Trophoblast cell (in vitro differentiated cells and primary cell): ENCODE results near the gene UIMC1.

Source experiments
- DNase-seq, 2 donors: peaks; one replicate each; pipeline ENCODE4 v3.0.0-alpha.2; 2016
- H2AFZ ChIP-seq: 2 replicates; pipeline ENCODE4 v1.6.1; 2013; ENCODE audit warnings: low read length, moderate library complexity, mild to moderate bottlenecking; ENCODE audit not compliant: insufficient read depth, poor library complexity
- H2AK5ac ChIP-seq: 2 replicates; pipeline ENCODE4 v1.6.1; 2013; ENCODE audit warnings: mild to moderate bottlenecking, low read length
- H2BK120ac ChIP-seq: 2 replicates; pipeline ENCODE4 v1.6.1; 2013; ENCODE audit warnings: low read length, mild to moderate bottlenecking, moderate library complexity; ENCODE audit not compliant: insufficient read depth, poor library complexity
- H2BK12ac ChIP-seq: 2 replicates; pipeline ENCODE4 v1.6.1; 2013; ENCODE audit warnings: mild to moderate bottlenecking, low read length, moderate library complexity
- H2BK5ac ChIP-seq: 2 replicates; pipeline ENCODE4 v1.6.1; 2013; ENCODE audit warnings: low read length, low read depth, moderate library complexity, mild to moderate bottlenecking; ENCODE audit not compliant: poor library complexity
- H3K14ac ChIP-seq: 2 replicates; pipeline ENCODE4 v1.6.1; 2013; ENCODE audit warnings: mild to moderate bottlenecking, low read length
- H3K18ac ChIP-seq: 2 replicates; pipeline ENCODE4 v1.6.1; 2013; ENCODE audit warnings: mild to moderate bottlenecking, low read length
- H3K23ac ChIP-seq: 2 replicates; pipeline ENCODE4 v1.6.1; 2013; ENCODE audit warnings: low read length
- H3K27ac ChIP-seq: 2 replicates; pipeline ENCODE4 v1.5.1; 2013; ENCODE audit warnings: low read depth, mild to moderate bottlenecking, inconsistent platforms, low read length, moderate library complexity
- H3K27me3 ChIP-seq: 2 replicates; pipeline ENCODE4 v1.6.1; 2013; ENCODE audit warnings: inconsistent platforms, mild to moderate bottlenecking, low read length, moderate library complexity; ENCODE audit not compliant: insufficient read depth
- H3K36me3 ChIP-seq, 2 experiments: 1 replicate in 1 of 2; 2 replicates in 1 of 2; pipeline ENCODE4 v1.6.1; 2013; ENCODE audit warnings: low read length in 2 of 2, mild to moderate bottlenecking in 2 of 2, moderate library complexity in 1 of 2; ENCODE audit not compliant: insufficient read depth in 2 of 2, control insufficient read depth in 1 of 2
- H3K4ac ChIP-seq: 2 replicates; pipeline ENCODE4 v1.6.1; 2013; ENCODE audit warnings: low read depth, mild to moderate bottlenecking, low read length, moderate library complexity
- H3K4me1 ChIP-seq, 2 experiments: 1 replicate in 1 of 2; 2 replicates in 1 of 2; pipeline ENCODE4 v1.6.1; 2013; ENCODE audit warnings: low read length in 2 of 2, mild to moderate bottlenecking in 2 of 2, moderate library complexity in 1 of 2; ENCODE audit not compliant: insufficient read depth in 2 of 2, control insufficient read depth in 1 of 2
- H3K4me2 ChIP-seq: 2 replicates; pipeline ENCODE4 v1.6.1; 2013; ENCODE audit warnings: inconsistent platforms, mild to moderate bottlenecking, low read length, moderate library complexity
- H3K4me3 ChIP-seq: 2 replicates; pipeline ENCODE4 v1.5.1; 2013; ENCODE audit warnings: mild to moderate bottlenecking, low read depth, low read length, inconsistent platforms
- H3K79me1 ChIP-seq: one replicate; pipeline ENCODE4 v1.6.1; 2013; ENCODE audit warnings: low read length
- H3K79me2 ChIP-seq: 2 replicates; pipeline ENCODE4 v1.6.1; 2013; ENCODE audit warnings: low read length, mild to moderate bottlenecking; ENCODE audit not compliant: control insufficient read depth, insufficient read depth, poor library complexity
- H3K9ac ChIP-seq: 2 replicates; pipeline ENCODE4 v1.6.1; 2013; ENCODE audit warnings: mild to moderate bottlenecking, low read length
- H3K9me3 ChIP-seq: 2 replicates; pipeline ENCODE4 v1.6.1; 2013; ENCODE audit warnings: low read depth, mild to moderate bottlenecking, control low read depth, inconsistent platforms, low read length; ENCODE audit not compliant: insufficient read depth
- H4K12ac ChIP-seq: 2 replicates; pipeline ENCODE4 v1.6.1; 2013; ENCODE audit warnings: low read depth, mild to moderate bottlenecking, low read length, moderate library complexity
- H4K8ac ChIP-seq: 2 replicates; pipeline ENCODE4 v1.6.1; 2013; ENCODE audit warnings: low read depth, mild to moderate bottlenecking, low read length, moderate library complexity
- H4K91ac ChIP-seq: one replicate; pipeline ENCODE4 v1.6.1; 2013; ENCODE audit warnings: low read depth, mild to moderate bottlenecking, low read length, moderate library complexity
- WGBS: extraction: QIAGEN DNeasy Blood & Tissue Kit; methylation state at CpG from one replicate; pipeline ENCODE4 v1.1.7; 2013; ENCODE audit warnings: missing lambda C conversion rate; ENCODE audit not compliant: insufficient read length, insufficient coverage; ENCODE audit errors: extremely low coverage; 5-methylcytosine and 5-hydroxymethylcytosine counted together

UIMC1 gene

DNA sequence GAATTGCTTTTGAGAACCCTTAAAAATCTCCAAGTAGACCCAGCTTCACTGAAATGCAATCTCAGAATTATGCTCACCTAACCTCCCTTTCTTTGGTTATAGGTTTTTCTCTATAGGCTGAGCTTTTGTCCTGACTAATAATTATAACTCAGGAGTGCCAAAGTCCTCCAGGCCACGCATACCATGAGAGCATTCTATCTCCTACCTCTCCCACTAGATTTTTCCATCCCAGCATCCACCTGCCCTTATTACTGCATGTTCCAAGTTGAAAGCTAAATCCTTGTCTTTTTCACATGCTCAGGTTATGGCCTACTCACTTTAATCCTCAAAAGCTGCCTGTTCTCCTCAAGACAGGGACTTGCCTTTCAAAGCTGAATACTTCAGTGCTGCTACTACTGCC, 38.1 kb upstream of the UIMC1 start:
- Histone ChIP-seq H4K12ac (no peak overlapping the region), H3K14ac (no peak overlapping the region), H3K4me1 (no peaks in the 10 kb centered on the region), H2AK5ac (no peak overlapping the region), H2BK120ac (no peak overlapping the region), H2BK5ac (no peak overlapping the region), H3K9me3 (no peaks in the 10 kb centered on the region), H3K9ac (no peak overlapping the region), H3K27me3 (no peaks in the 10 kb centered on the region), H2BK12ac (no peak overlapping the region), H3K18ac (no peak overlapping the region), H3K36me3 (peaks cover 8 to 31% of the 10 kb centered on the region in 2 experiments), H3K23ac (no peak overlapping the region), H3K4ac (no peak overlapping the region), H3K4me2 (no peak overlapping the region), H3K79me2 (no peaks in the 10 kb centered on the region), H3K4me3 (no peak overlapping the region), H4K91ac (no peak overlapping the region), H2AFZ (no peak overlapping the region), H4K8ac (no peak overlapping the region), H3K27ac (no peak overlapping the region), H3K79me1 (no peaks in the 10 kb centered on the region)
- DNase-seq: peak in 1 of 2 donors; percentile 8
- WGBS: no CpG with 5 or more reads among the region's 1 CpG

GRCh38 chr5:177043958-177044357, 37.4 kb upstream of the UIMC1 start:
- H2AK5ac ChIP-seq: no peak overlapping the region
- H3K14ac ChIP-seq: no peak overlapping the region
- H3K4me3 ChIP-seq: no peak overlapping the region
- no peak overlapping the region for H3K23ac ChIP-seq
- H2AFZ ChIP-seq: no peak overlapping the region
- H4K12ac ChIP-seq: no peak overlapping the region
- no peaks in the 10 kb centered on the region for H3K27me3 ChIP-seq
- no peak overlapping the region for H4K8ac ChIP-seq
- H3K4ac ChIP-seq: no peak overlapping the region
- no peaks in the 10 kb centered on the region for H3K79me1 ChIP-seq
- H3K79me2 ChIP-seq: no peaks in the 10 kb centered on the region
- H4K91ac ChIP-seq: no peak overlapping the region
- H3K36me3 ChIP-seq: peaks cover 8 to 25% of the 10 kb centered on the region in 2 experiments
- H3K9ac ChIP-seq: no peak overlapping the region
- H3K4me1 ChIP-seq: no peaks in the 10 kb centered on the region
- no peak overlapping the region for H3K27ac ChIP-seq
- H3K9me3 ChIP-seq: no peaks in the 10 kb centered on the region
- no peak for DNase-seq
- no peak overlapping the region for H2BK5ac ChIP-seq
- H3K4me2 ChIP-seq: no peak overlapping the region
- H2BK120ac ChIP-seq: no peak overlapping the region
- H2BK12ac ChIP-seq: no peak overlapping the region
- H3K18ac ChIP-seq: no peak overlapping the region
- WGBS: no CpG with 5 or more reads among the region's 1 CpG

GRCh38 chr5:177043114-177043513, 36.5 kb upstream of the UIMC1 start:
- H3K9ac ChIP-seq: no peak overlapping the region
- no peak for DNase-seq
- H3K79me1 ChIP-seq: no peaks in the 10 kb centered on the region
- no peaks in the 10 kb centered on the region for H3K9me3 ChIP-seq
- no peak overlapping the region for H3K4me2 ChIP-seq
- no peaks in the 10 kb centered on the region for H3K79me2 ChIP-seq
- no peak overlapping the region for H3K18ac ChIP-seq
- no peak overlapping the region for H4K12ac ChIP-seq
- no peak overlapping the region for H3K27ac ChIP-seq
- peaks cover 5 to 24% of the 10 kb centered on the region in 2 experiments for H3K36me3 ChIP-seq
- no peak overlapping the region for H3K14ac ChIP-seq
- H2AK5ac ChIP-seq: no peak overlapping the region
- no peak overlapping the region for H3K4ac ChIP-seq
- H4K8ac ChIP-seq: no peak overlapping the region
- H3K4me1 ChIP-seq: no peaks in the 10 kb centered on the region
- no CpG with 5 or more reads among the region's 6 CpGs for WGBS
- no peaks in the 10 kb centered on the region for H3K27me3 ChIP-seq
- H2BK120ac ChIP-seq: no peak overlapping the region
- H2AFZ ChIP-seq: no peak overlapping the region
- H2BK12ac ChIP-seq: no peak overlapping the region
- H4K91ac ChIP-seq: no peak overlapping the region
- H3K23ac ChIP-seq: no peak overlapping the region
- no peak overlapping the region for H2BK5ac ChIP-seq
- H3K4me3 ChIP-seq: no peak overlapping the region

DNA sequence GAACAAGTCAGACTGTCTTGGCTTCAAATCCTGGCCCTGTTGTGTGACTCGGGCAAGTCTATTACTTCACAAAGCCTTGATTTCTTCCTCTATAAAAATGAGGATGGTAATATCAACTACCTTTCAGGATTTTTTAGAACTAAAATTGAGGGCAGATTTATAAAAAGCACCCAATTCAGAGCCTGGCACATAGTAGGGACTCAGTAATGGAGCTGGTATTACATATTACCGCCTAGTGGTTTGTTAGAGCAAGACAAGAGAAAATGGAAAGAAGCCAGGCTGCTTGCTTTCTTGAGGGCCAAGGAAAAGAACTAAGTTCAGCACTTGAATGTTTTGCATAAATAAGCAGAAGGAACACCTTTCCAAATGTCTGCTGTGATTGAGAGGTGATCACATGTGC, 35.4 kb upstream of the UIMC1 start:
- DNase-seq: no peak
- Histone ChIP-seq H3K4me3 (no peak overlapping the region), H3K18ac (no peak overlapping the region), H2AK5ac (no peak overlapping the region), H3K27me3 (no peaks in the 10 kb centered on the region), H2BK120ac (no peak overlapping the region), H4K12ac (no peak overlapping the region), H3K4me2 (no peak overlapping the region), H3K9ac (no peak overlapping the region), H3K27ac (no peak overlapping the region), H3K9me3 (no peaks in the 10 kb centered on the region), H4K8ac (no peak overlapping the region), H3K4ac (no peak overlapping the region), H3K36me3 (peaks cover 5 to 21% of the 10 kb centered on the region in 2 experiments), H2BK5ac (no peak overlapping the region), H3K14ac (no peak overlapping the region), H4K91ac (no peak overlapping the region), H2AFZ (no peak overlapping the region), H2BK12ac (no peak overlapping the region), H3K23ac (no peak overlapping the region), H3K79me2 (no peaks in the 10 kb centered on the region), H3K79me1 (no peaks in the 10 kb centered on the region), H3K4me1 (no peaks in the 10 kb centered on the region)
- WGBS: no CpG with 5 or more reads among the region's 2 CpGs
